GM19328 (cell line): ENCODE data around the gene PYM1.

Source experiments
- ATAC-seq: cut with Tn5 transposase; IDR thresholded peaks from one replicate; pipeline ENCODE4 v1.9.1; 2021; ENCODE audit warnings: mild to moderate bottlenecking, moderate library complexity; ENCODE audit not compliant: unreplicated experiment

PYM1 gene

GRCh38 chr12:55927588-55928502, at the start of gene PYM1:
PYM1 (minus strand) TSS chr12:55927894; CDS start chr12:55927761, 133 bp downstream.
- peak; percentile 38 for ATAC-seq

DNA sequence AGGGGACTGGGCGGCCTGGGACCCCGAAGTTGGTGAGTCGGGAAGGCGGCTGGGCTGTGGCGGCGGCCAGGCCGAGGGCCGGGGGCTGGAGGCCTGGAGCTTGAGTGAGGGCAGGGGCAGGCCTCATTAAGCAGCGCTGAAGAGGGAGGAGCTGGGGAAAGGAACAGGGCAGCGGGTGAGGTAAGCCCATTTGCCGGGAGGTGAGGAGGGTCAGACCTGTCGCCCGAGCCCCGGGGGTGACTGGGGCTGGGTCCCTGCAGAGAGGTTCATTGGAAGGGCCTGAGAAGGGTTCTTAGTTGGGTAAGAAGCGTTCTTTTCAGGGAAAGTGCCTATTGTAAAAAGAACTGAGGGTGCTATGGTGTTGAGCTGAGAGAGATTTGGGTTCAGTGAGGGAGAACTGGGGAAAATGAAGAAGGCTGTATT, 46.6 kb upstream of the PYM1 start:
- ATAC-seq = no peak

DNA sequence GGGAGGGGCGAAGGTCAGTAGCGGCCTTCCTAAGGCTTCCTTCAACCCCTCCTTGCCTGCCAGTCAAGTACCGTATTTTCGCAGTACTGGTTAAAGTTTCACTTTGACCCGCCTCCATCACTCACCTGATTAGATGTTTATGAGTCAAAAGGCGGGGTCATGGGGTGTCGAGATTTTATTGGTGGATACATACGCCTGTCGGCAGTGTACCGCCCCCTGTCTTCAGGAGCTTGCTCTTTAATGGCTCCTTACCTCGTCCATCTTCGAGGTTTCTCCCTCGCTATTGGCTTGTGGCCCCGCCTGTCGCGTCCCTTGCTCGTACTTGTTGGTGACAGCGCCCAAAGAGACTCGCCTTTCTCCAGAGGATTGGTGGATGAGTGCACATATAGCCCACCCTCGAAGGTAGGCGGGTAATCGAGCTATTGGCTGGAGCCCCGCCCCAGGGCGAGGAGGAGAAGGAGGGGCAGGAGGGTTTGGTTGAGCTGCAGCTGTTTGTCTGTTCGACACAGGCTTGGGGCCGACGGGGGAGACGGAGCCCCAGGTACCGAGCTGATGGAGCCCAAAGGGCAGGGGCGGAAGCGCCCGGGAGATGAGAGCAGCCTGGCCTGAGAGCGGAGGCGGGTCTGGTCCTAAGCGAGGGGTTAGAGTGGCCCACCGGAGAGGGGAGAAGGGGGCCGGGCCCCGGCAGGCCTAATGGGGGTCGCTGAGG, 46.1 kb upstream of the PYM1 start, which contains the start of gene RAB5B:
RAB5B (plus strand) TSS at position 480 of the 709 bp plus-strand sequence. CDS start 12,883 bp downstream, outside the sequence.
- peak; percentile 96 for ATAC-seq

GRCh38 chr12:55972911-55973598, 45.4 kb upstream of the PYM1 start:
- no peak for ATAC-seq

GRCh38 chr12:55972456-55972855, 44.8 kb upstream of the PYM1 start:
- no peak for ATAC-seq

GRCh38 chr12:55972042-55972441, 44.3 kb upstream of the PYM1 start:
- no peak for ATAC-seq

DNA sequence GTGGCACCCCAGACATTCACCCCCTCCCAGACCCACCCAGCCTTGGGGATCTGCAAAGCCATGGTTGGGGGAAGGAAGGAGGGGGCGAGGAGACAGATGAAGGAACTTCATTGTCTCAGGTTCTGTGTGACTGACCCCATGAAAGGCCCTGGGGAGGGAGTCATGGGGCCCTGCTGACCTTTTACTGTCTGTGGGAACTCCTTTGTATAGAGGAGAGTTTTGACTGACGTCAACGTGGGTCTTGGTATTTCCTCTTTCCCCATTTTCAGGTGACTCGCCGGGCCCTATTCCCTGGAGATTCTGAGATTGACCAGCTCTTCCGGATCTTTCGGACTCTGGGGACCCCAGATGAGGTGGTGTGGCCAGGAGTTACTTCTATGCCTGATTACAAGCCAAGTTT, 43.1 kb upstream of the PYM1 start:
- no peak for ATAC-seq

DNA sequence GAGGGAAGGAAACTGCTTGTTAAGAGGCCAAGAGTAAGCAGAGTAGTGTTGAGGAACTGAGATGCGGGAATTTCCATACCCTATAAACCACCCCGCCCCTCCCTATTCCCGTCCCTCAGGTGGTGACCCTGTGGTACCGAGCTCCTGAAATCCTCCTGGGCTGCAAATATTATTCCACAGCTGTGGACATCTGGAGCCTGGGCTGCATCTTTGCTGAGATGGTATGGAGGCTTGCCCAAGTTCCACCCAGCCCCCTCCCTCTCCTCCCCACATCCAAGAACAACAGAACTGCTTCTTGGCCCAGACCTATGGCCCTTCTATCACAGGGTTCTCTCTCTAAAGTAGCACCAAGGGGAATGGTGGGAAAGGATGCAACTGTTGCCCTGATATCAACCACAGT, 41.7 kb upstream of the PYM1 start:
- no peak for ATAC-seq

DNA sequence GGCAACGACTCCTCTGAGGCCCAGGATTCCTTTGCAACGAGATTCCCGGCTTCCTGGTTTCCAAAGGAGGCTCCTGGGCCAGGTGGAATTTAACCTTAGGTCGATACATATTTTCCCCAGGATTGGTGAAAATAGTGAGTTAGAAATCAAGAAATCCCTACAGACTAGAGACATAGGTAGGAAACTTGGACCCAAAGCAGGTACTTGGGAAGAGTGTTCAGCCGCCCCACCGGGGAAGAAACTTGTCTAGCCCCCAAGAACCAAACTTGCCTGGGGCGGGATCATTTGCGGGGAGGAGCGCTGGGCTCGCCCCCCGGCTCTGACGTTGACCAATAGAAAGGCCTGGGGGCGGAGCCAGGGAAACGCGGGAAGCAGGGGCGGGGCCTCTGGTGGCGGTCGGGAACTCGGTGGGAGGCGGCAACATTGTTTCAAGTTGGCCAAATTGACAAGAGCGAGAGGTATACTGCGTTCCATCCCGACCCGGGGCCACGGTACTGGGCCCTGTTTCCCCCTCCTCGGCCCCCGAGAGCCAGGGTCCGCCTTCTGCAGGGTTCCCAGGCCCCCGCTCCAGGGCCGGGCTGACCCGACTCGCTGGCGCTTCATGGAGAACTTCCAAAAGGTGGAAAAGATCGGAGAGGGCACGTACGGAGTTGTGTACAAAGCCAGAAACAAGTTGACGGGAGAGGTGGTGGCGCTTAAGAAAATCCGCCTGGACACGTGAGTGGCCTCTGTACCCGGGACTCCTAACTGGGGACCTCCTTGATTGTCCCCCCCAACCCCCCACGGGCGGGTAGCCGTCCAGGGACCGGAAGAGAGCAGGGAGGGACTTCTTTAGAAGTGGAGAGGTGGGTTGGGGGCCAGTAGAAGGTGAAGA, 39.0 kb upstream of the PYM1 start, which contains the start of gene CDK2:
CDK2 (plus strand) TSS at position 423 of the 874 bp plus-strand sequence; CDS start at position 602, 179 bp downstream.
- ATAC-seq = peak; percentile 92

DNA sequence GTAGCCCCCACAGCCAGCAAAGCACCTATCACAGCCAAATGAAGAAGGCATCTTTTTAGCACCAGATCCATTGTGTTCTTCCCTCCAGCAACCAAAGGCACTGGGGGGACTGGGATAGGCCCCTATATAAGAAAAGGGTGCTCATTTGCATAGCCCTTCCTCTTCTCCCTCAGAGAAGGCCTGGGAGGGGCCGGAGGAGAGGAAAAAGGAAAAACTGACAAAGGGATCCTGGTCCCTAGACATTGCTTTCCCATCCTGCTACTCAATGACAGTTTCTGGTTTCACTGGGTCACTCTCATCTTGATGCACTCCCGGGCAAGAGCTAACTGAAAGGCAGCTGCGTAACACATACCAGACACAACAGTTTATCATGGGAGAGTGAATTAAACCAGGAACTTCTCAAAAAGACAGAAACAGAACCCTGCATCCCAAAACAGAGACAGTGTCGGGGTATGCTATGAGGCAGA, 38.3 kb upstream of the PYM1 start, which contains the start of gene PMEL:
PMEL (minus strand) TSS at position 102 of the 467 bp plus-strand sequence; CDS start at position 71, 31 bp downstream.
- ATAC-seq = no peak

DNA sequence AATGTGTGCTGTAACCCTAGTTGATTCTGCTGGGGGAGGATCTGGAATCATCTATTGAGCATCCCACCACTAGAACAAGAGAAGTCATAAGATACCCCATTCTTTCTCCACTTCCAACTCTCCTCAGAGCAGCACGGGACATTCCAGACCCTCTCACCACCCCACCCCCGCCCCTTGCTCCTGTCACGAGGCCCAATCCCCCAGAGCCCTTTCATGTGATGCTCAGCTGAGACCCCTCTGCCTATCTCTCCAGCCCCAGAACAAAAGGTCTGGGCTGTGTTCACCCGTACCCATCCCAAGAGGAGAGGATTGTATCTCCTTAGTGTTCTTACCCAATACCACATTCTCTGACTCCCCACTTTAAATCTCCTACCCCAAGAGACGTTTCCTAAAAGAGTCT, 37.5 kb upstream of the PYM1 start:
- ATAC-seq = no peak

GRCh38 chr12:55963760-55964159, 36.1 kb upstream of the PYM1 start:
- ATAC-seq = no peak

GRCh38 chr12:55957106-55957859, 29.6 kb upstream of the PYM1 start:
- ATAC-seq = no peak

GRCh38 chr12:55955800-55956508, 28.3 kb upstream of the PYM1 start:
- no peak for ATAC-seq

GRCh38 chr12:55955344-55955743, 27.6 kb upstream of the PYM1 start:
- no peak for ATAC-seq

DNA sequence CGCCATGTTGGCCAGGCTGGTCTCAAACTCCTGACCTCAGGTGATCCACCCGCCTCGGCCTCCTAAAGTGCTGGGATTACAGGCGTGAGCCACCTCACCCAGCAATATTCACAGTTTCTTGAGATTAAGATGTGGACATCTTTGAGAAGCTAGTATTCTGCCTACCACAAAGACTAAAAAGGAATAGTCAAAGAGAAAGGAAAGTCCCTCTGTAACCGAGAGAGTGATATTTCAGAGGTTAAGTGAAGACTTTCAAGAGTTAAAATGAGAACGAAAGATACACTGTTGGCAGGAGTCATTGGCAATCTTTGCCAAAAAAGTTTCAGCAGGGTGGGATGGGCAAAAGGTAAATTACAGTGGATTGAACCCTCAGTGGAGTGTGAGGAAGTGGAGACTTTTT, 18.9 kb upstream of the PYM1 start:
- ATAC-seq = no peak

- no peak for ATAC-seq
Observed at GRCh38 chr12:55942577-55943136, 15.0 kb upstream of the PYM1 start.

DNA sequence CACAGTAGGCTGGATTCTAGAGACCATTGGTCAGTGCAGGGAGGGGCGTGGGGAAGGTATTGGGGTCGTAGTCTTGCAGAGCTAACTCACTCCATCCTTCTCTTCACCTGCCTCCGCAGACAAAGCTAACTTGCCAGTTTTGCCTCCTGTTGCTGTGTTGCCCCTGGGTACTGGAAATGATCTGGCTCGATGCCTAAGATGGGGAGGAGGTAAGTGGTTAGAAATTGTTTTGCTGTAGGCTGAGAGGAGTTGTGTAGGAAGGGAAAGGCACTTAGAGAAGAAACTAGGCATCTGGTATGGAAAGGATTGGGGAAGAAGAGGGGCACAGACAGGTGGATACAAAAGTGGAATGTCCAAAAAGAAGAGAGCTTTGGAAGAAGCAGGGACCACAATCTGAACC, 14.4 kb upstream of the PYM1 start:
- no peak for ATAC-seq
